Renal cortex interstitium (tissue), 15 donors: Measurements from ENCODE around the gene TM4SF5. TPM values are rescaled to one million over a fixed set of nuclear protein-coding genes. Genes with fewer than 3 reads are reported as not detected.

Experiments
- DNase-seq, 11 donors: peaks; one replicate each; pipeline ENCODE4 v3.0.0-alpha.2; 2013; ENCODE audit warnings: low read depth in 9 of 11, low spot score in 4 of 11; ENCODE audit errors: extremely low read depth in 1 of 11
- long read RNA-seq, 16 experiments: transcript quantifications; one replicate each; lab custom pipeline, GENCODE V29; 2026
- polyA plus RNA-seq, 3 donors: library from polyadenylated mRNA; unstranded; fragments of 120-200 nt; gene quantifications; one replicate each; pipeline ENCODE4 v1.2.1, GENCODE V29; 2013; ENCODE audit not compliant: insufficient read length in 3 of 3

TM4SF5 gene
- 1 to 10 TPM; 1.8 to 3.1 (median 2.8) TPM for polyA plus RNA-seq
- long read RNA-seq, donor 1, partial matches to known transcripts = 0 of 3 reads
- long read RNA-seq, donor 1, other reads (novel, unspliced or antisense) = 0 of 3 reads
- long read RNA-seq, donor 2 = 0 reads
- long read RNA-seq, donor 3, partial matches to known transcripts = 0 of 3 reads
- long read RNA-seq, donor 3, other reads (novel, unspliced or antisense) = 0 of 3 reads
- long read RNA-seq, donor 4, partial matches to known transcripts = 0 of 1 reads
- long read RNA-seq, donor 4, other reads (novel, unspliced or antisense) = 0 of 1 reads
- long read RNA-seq, donor 5 = 0 reads
- long read RNA-seq, donor 6, partial matches to known transcripts = 0 of 1 reads
- long read RNA-seq, donor 6, other reads (novel, unspliced or antisense) = 0 of 1 reads
- long read RNA-seq, donor 7, transcript TM4SF5-201 (5 exons, 708 nt) = major isoform, 5 of 5 reads
- long read RNA-seq, donor 7, partial matches to known transcripts = 0 of 5 reads
- long read RNA-seq, donor 7, other reads (novel, unspliced or antisense) = 0 of 5 reads
- long read RNA-seq, donor 8 = 0 reads
- long read RNA-seq, donor 9, partial matches to known transcripts = 0 of 1 reads
- long read RNA-seq, donor 9, other reads (novel, unspliced or antisense) = 0 of 1 reads
- long read RNA-seq, donor 10, partial matches to known transcripts = 0 of 2 reads
- long read RNA-seq, donor 10, other reads (novel, unspliced or antisense) = 0 of 2 reads
- long read RNA-seq, donor 11 = 0 reads
- long read RNA-seq, donor 12, partial matches to known transcripts = 0 of 1 reads
- long read RNA-seq, donor 12, other reads (novel, unspliced or antisense) = 0 of 1 reads
- long read RNA-seq, donor 13 = 0 reads
- long read RNA-seq, donor 14, partial matches to known transcripts = 0 of 1 reads
- long read RNA-seq, donor 14, other reads (novel, unspliced or antisense) = 0 of 1 reads
- long read RNA-seq, donor 15, partial matches to known transcripts = 0 of 2 reads
- long read RNA-seq, donor 15, other reads (novel, unspliced or antisense) = 0 of 2 reads
- long read RNA-seq, donor 16, partial matches to known transcripts = 5 of 9 reads
- long read RNA-seq, donor 16, other reads (novel, unspliced or antisense) = 0 of 9 reads

- DNase-seq = no peak
These were observed at the start of gene TM4SF5 for GRCh38 chr17:4771519-4772234. TSS of gene TM4SF5 (plus strand) at chr17:4771886. CDS start at chr17:4771923, 37 bp downstream.

- DNase-seq = no peak
These were observed 48.9 kb upstream of the TM4SF5 start for GRCh38 chr17:4722678-4723240.

- DNase-seq = no peak
These were observed 47.0 kb upstream of the TM4SF5 start for GRCh38 chr17:4724650-4725049.

- DNase-seq = no peak
These were observed 45.9 kb upstream of the TM4SF5 start for GRCh38 chr17:4725646-4726310.

GRCh38 chr17:4728124-4728523 lies 43.6 kb upstream of the TM4SF5 start:
- no peak for DNase-seq

GRCh38 chr17:4733073-4733531 lies 38.6 kb upstream of the TM4SF5 start:
- no peak for DNase-seq

- DNase-seq = no peak
These were observed 36.7 kb upstream of the TM4SF5 start for GRCh38 chr17:4734857-4735475.

- no peak for DNase-seq
These were observed 35.6 kb upstream of the TM4SF5 start for GRCh38 chr17:4735876-4736651.

GRCh38 chr17:4738136-4739121 lies 33.3 kb upstream of the TM4SF5 start:
- no peak for DNase-seq

GRCh38 chr17:4739122-4740024 lies 32.3 kb upstream of the TM4SF5 start, which contains the start of the genes CXCL16 and ZMYND15:
TSS of gene CXCL16 (minus strand) at chr17:4739928. CDS start at chr17:4739339, 589 bp downstream.
TSS of gene ZMYND15 (plus strand) at chr17:4739833. CDS start at chr17:4740549, 716 bp downstream.
- DNase-seq = peak in 5 of 11 donors; percentile 28 to 44 (median 36)

- DNase-seq = no peak
These were observed 31.7 kb upstream of the TM4SF5 start for GRCh38 chr17:4740025-4740351.

- DNase-seq = no peak
These were observed 31.1 kb upstream of the TM4SF5 start for GRCh38 chr17:4740584-4740983.

GRCh38 chr17:4741544-4741943 lies 30.1 kb upstream of the TM4SF5 start:
- DNase-seq = no peak

- no peak for DNase-seq
These were observed 29.6 kb upstream of the TM4SF5 start for GRCh38 chr17:4742133-4742532.

GRCh38 chr17:4742629-4743028 lies 29.1 kb upstream of the TM4SF5 start:
- DNase-seq = no peak
